OCI-LY7 (cell line): Measurements from ENCODE around the gene EVX2.

Source experiments
- CTCF ChIP-seq: fragments of 200-600 bp; sonication (generic); conservative IDR thresholded peaks from 2 replicates; pipeline ENCODE4 v1.5.1; 2014; ENCODE audit warnings: mild to moderate bottlenecking, antibody characterized with exemption, low read length, moderate library complexity, mixed read lengths
- EZH2phosphoT487 ChIP-seq: fragments of 200-600 bp; sonication (generic); IDR thresholded peaks from 2 replicates; pipeline ENCODE4 v1.6.1; 2018; ENCODE audit warnings: low read depth, borderline replicate concordance, mild to moderate bottlenecking, mixed run types, antibody characterized with exemption, low read length, moderate library complexity, mixed read lengths

GRCh38 chr2:176125772-176126054 is 42.0 kb upstream of the EVX2 start:
- TF ChIP-seq CTCF = no peak
- TF ChIP-seq EZH2phosphoT487 = no peak
